Neutrophil (primary cell): ENCODE results near the gene HIVEP3.

ENCODE experiments used
- H3K27ac ChIP-seq: fragments of 200-600 bp; sonication (generic); 2 replicates; pipeline ENCODE4 v1.5.1; 2016; ENCODE audit warnings: mild to moderate bottlenecking, moderate library complexity
- H3K27me3 ChIP-seq: fragments of 200-600 bp; sonication (generic); 2 replicates; pipeline ENCODE4 v1.6.0; 2016; ENCODE audit warnings: mild to moderate bottlenecking
- H3K36me3 ChIP-seq: fragments of 200-600 bp; sonication (generic); 2 replicates; pipeline ENCODE4 v1.5.1; 2017
- H3K4me1 ChIP-seq, 2 experiments: fragments of 200-600 bp in 1 of 2; sonication (generic) in 1 of 2; 1 replicate in 1 of 2; 2 replicates in 1 of 2; pipeline versions ENCODE4 v1.5.1 to v1.6.1; 2013 to 2016; ENCODE audit warnings: low read depth in 1 of 2, low read length in 1 of 2, mild to moderate bottlenecking in 1 of 2, moderate library complexity in 1 of 2; ENCODE audit not compliant: control insufficient read depth in 1 of 2, insufficient read depth in 1 of 2
- H3K4me3 ChIP-seq, 2 experiments: fragments of 200-600 bp in 1 of 2; sonication (generic) in 1 of 2; 1 replicate in 1 of 2; 2 replicates in 1 of 2; pipeline ENCODE4 v1.5.1; 2013 to 2016; ENCODE audit warnings: low read depth in 1 of 2, low read length in 1 of 2, mild to moderate bottlenecking in 1 of 2, moderate library complexity in 1 of 2
- H3K9me3 ChIP-seq: fragments of 200-600 bp; sonication (generic); 2 replicates; pipeline ENCODE4 v1.5.1; 2016
- CTCF ChIP-seq: fragments of 200-600 bp; sonication (generic); IDR thresholded peaks from 2 replicates; pipeline ENCODE4 v1.5.1; 2016; ENCODE audit warnings: antibody characterized with exemption

HIVEP3 gene

GRCh38 chr1:41880950-41881885, 37.5 kb downstream of the HIVEP3 start:
- no peak for TF ChIP-seq CTCF
- Histone ChIP-seq H3K27ac (no peak overlapping the region), H3K27me3 (no peaks in the 10 kb centered on the region), H3K4me3 (no peak overlapping the region), H3K9me3 (no peaks in the 10 kb centered on the region), H3K36me3 (no peaks in the 10 kb centered on the region), H3K4me1 (no peaks in the 10 kb centered on the region)

GRCh38 chr1:41880261-41880660, 38.5 kb downstream of the HIVEP3 start:
- no peaks in the 10 kb centered on the region for H3K36me3 ChIP-seq
- no peaks in the 10 kb centered on the region for H3K9me3 ChIP-seq
- H3K27me3 ChIP-seq, result no peaks in the 10 kb centered on the region
- no peak overlapping the region for H3K4me3 ChIP-seq
- no peak overlapping the region for H3K27ac ChIP-seq
- H3K4me1 ChIP-seq, result no peaks in the 10 kb centered on the region
- TF ChIP-seq CTCF, result no peak

GRCh38 chr1:41879617-41880016, 39.1 kb downstream of the HIVEP3 start:
- Histone ChIP-seq H3K4me1 (no peaks in the 10 kb centered on the region), H3K36me3 (no peaks in the 10 kb centered on the region), H3K27ac (no peak overlapping the region), H3K27me3 (no peaks in the 10 kb centered on the region), H3K4me3 (no peak overlapping the region), H3K9me3 (no peaks in the 10 kb centered on the region)
- no peak for TF ChIP-seq CTCF

GRCh38 chr1:41878911-41879310, 39.8 kb downstream of the HIVEP3 start:
- TF ChIP-seq CTCF, result no peak

DNA sequence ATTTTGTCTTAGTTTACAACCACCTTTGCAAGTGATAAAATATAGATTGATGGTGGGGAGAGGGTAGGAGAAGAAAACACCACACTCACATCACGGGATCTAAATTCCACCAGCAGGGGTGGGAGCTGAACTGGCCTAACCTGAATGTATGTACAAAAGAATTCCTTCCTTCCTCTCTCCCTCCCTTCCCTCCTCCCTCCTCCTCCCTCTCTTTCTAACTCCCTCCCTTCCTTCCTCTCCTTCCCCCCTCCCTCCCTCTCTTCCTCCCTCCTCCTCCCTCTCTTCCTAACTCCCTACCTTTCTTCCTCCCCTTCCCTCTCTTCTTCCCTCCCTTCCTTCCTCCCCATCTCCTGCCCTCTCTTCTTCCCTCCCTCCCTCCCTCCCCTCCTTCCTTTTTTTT, 40.2 kb downstream of the HIVEP3 start:
- H3K4me1 ChIP-seq, result no peaks in the 10 kb centered on the region
- no peak for TF ChIP-seq CTCF
- H3K27ac ChIP-seq, result no peak overlapping the region
- H3K27me3 ChIP-seq, result no peaks in the 10 kb centered on the region
- no peaks in the 10 kb centered on the region for H3K36me3 ChIP-seq
- no peak overlapping the region for H3K4me3 ChIP-seq
- H3K9me3 ChIP-seq, result no peaks in the 10 kb centered on the region

More at GRCh38 chr1:41878911-41879310, 39.8 kb downstream of the HIVEP3 start:
- Histone ChIP-seq H3K4me3 (no peak overlapping the region), H3K9me3 (no peaks in the 10 kb centered on the region), H3K27me3 (no peaks in the 10 kb centered on the region), H3K4me1 (no peaks in the 10 kb centered on the region), H3K27ac (no peak overlapping the region), H3K36me3 (no peaks in the 10 kb centered on the region)
